Ovary (tissue), 9 donors: ENCODE measurements around the gene IFFO2. TPM values are rescaled to one million over a fixed set of nuclear protein-coding genes. Genes with fewer than 3 reads are reported as not detected.

Experiments used
- DNase-seq, 5 donors: peaks; one replicate each; pipeline ENCODE4 v3.0.0-alpha.2; 2019 to 2020
- H3K27ac ChIP-seq, 2 donors: fragments of 200-600 bp; one replicate each; pipeline versions ENCODE4 v1.5.1 to v1.8.0; 2019 to 2022
- H3K27me3 ChIP-seq: fragments of 200-600 bp; one replicate; pipeline ENCODE4 v1.8.0; 2022
- H3K36me3 ChIP-seq: fragments of 200-600 bp; sonication (generic); one replicate; pipeline ENCODE4 v1.5.1; 2019
- H3K4me1 ChIP-seq: one replicate; pipeline ENCODE4 v1.8.1; 2013; ENCODE audit warnings: mild to moderate bottlenecking, moderate library complexity; ENCODE audit not compliant: insufficient read depth
- H3K4me3 ChIP-seq: fragments of 200-600 bp; sonication (generic); one replicate; pipeline ENCODE4 v1.5.1; 2017
- H3K9me3 ChIP-seq, 2 donors: fragments of 200-600 bp in 1 of 2; sonication (generic) in 1 of 2; one replicate each; pipeline versions ENCODE4 v1.5.1 to v1.8.1; 2013 to 2019; ENCODE audit warnings: mild to moderate bottlenecking in 1 of 2, moderate library complexity in 1 of 2
- CTCF ChIP-seq, 3 donors: fragments of 450-650 bp in 2 of 3; fragments of 200-600 bp in 1 of 3; IDR thresholded peaks; one replicate each; pipeline versions ENCODE4 v1.5.1 to v1.8.0; 2016 to 2022; ENCODE audit warnings: antibody characterized with exemption in 3 of 3, mild to moderate bottlenecking in 1 of 3
- EP300 ChIP-seq: sonication (generic); formaldehyde crosslinking; IDR thresholded peaks from one replicate; pipeline ENCODE4 v1.6.1; 2017; ENCODE audit warnings: antibody characterized with exemption
- POLR2A ChIP-seq: fragments of 450-650 bp; IDR thresholded peaks from one replicate; pipeline ENCODE4 v1.6.1; 2017; ENCODE audit warnings: antibody characterized with exemption, mild to moderate bottlenecking, moderate library complexity
- WGBS, 3 donors: extraction: QIAGEN DNeasy Blood & Tissue Kit in 1 of 3; methylation state at CpG; one replicate each; pipeline versions ENCODE4 v1.1.5 to v1.1.7; 2013 to 2017; 5-methylcytosine and 5-hydroxymethylcytosine counted together
- intact Hi-C, 4 donors: fragments of 100-400 bp; cut with DNase I; formaldehyde crosslinking; loops; one replicate each; pipeline versions ENCODE4 v1.11.0 to v1.15.1; 2022 to 2023
- polyA plus RNA-seq, 2 donors: library from polyadenylated mRNA; stranded (reverse); fragments of 200-250 nt in 1 of 2; fragments of 350-450 nt in 1 of 2; fragmentation: Illumina TruSeq in 1 of 2; extraction: RNeasy Lipid Tissue Mini Kit (QIAGEN cat#74804) in 1 of 2; gene quantifications; one replicate each; pipeline ENCODE4 v1.2.3, GENCODE V29; 2013 to 2014
- total RNA-seq, 7 donors: library from RNA; depleted of rRNA in 2 of 7; stranded (reverse); fragments of >200 nt in 2 of 7; fragmentation: NEBNext Ultra II Directional in 3 of 7; extraction: Animal tissue kit (Norgen Biotek cat#: 25700) in 3 of 7; gene quantifications; one replicate each; pipeline versions ENCODE4 v1.1.0 to v1.2.4, GENCODE V29; 2016 to 2023
- donor health status: DM: no; HTN: no; CAD: no; lungs with moderate emphysema.
- donor health status: DM: no; HTN: no; CAD: no.
- donor health status: Bipolar disorder and iron deficiency.
- donor health status: DM: yes; HTN: yes; CAD: no.
- donor health status: DM: no; HTN: no; CAD: no.
- donor health status: DM: yes; HTN: yes; CAD: no.

IFFO2 gene
- total and polyA plus RNA-seq, 9 donors = 3.4 to 11.2 (median 6.2) TPM

GRCh38 chr1:18869847-18870594 is 86.5 kb downstream of the IFFO2 start:
- no peaks in the 10 kb centered on the region for H3K4me1 ChIP-seq
- H3K36me3 ChIP-seq = no peaks in the 10 kb centered on the region
- no peaks in the 10 kb centered on the region for H3K9me3 ChIP-seq
- intact Hi-C loops = no loop called here
- DNase-seq = no peak
- TF ChIP-seq EP300 (no peak), CTCF (IDR thresholded peaks at IDR 0.05) (no peak), POLR2A (no peak)
- 54 to 59% (median 58%) methylated on average over 9 of the region's 9 CpGs for WGBS, 3 donors
- no peaks in the 10 kb centered on the region for H3K27me3 ChIP-seq
- no peak overlapping the region for H3K27ac ChIP-seq
- H3K4me3 ChIP-seq = no peak overlapping the region

- H3K9me3 ChIP-seq = no peaks in the 10 kb centered on the region
- intact Hi-C loops = no loop called here
- TF ChIP-seq EP300 (no peak), POLR2A (no peak), CTCF (IDR thresholded peaks at IDR 0.05) (no peak)
- WGBS, 3 donors = 76 to 83% (median 78%) methylated on average over 12 of the region's 12 CpGs
- H3K36me3 ChIP-seq = no peaks in the 10 kb centered on the region
- H3K27ac ChIP-seq = no peak overlapping the region
- H3K4me3 ChIP-seq = no peak overlapping the region
- H3K27me3 ChIP-seq = no peaks in the 10 kb centered on the region
- DNase-seq = no peak
- no peaks in the 10 kb centered on the region for H3K4me1 ChIP-seq
These were observed 87.6 kb downstream of the IFFO2 start for GRCh38 chr1:18868801-18869424.

- Histone ChIP-seq H3K9me3 (no peaks in the 10 kb centered on the region), H3K36me3 (no peaks in the 10 kb centered on the region), H3K4me3 (no peak overlapping the region), H3K27me3 (no peaks in the 10 kb centered on the region), H3K27ac (no peak overlapping the region), H3K4me1 (no peaks in the 10 kb centered on the region)
- no peak for TF ChIP-seq EP300
- DNase-seq = no peak
- intact Hi-C loops = no loop called here
- WGBS, 3 donors = 48 to 63% (median 56%) methylated on average over 5 of the region's 5 CpGs
These were observed 88.1 kb downstream of the IFFO2 start for GRCh38 chr1:18868354-18868753.

- Histone ChIP-seq H3K36me3 (no peaks in the 10 kb centered on the region), H3K27ac (no peak overlapping the region), H3K9me3 (no peaks in the 10 kb centered on the region), H3K27me3 (no peaks in the 10 kb centered on the region), H3K4me3 (no peak overlapping the region), H3K4me1 (no peaks in the 10 kb centered on the region)
- 70 to 82% (median 79%) methylated on average over 3 of the region's 3 CpGs for WGBS, 3 donors
- no peak for DNase-seq
- no peak for TF ChIP-seq CTCF (IDR thresholded peaks at IDR 0.05)
- TF ChIP-seq POLR2A = no peak
- TF ChIP-seq EP300 = no peak
- intact Hi-C loops = no loop called here
These were observed 89.6 kb downstream of the IFFO2 start for GRCh38 chr1:18866846-18867245.

GRCh38 chr1:18866314-18866713 is 90.2 kb downstream of the IFFO2 start:
- WGBS, 3 donors = 76 to 84% (median 81%) methylated on average over 6 of the region's 6 CpGs
- no peak overlapping the region for H3K27ac ChIP-seq
- intact Hi-C loops = no loop called here
- H3K27me3 ChIP-seq = no peaks in the 10 kb centered on the region
- TF ChIP-seq EP300 (no peak), POLR2A (no peak), CTCF (IDR thresholded peaks at IDR 0.05) (no peak)
- H3K4me1 ChIP-seq = no peaks in the 10 kb centered on the region
- H3K36me3 ChIP-seq = no peaks in the 10 kb centered on the region
- H3K4me3 ChIP-seq = no peak overlapping the region
- H3K9me3 ChIP-seq = no peaks in the 10 kb centered on the region
- DNase-seq = no peak
